ENCODE data around the gene IPO7. TPM values are rescaled to one million over a fixed set of nuclear protein-coding genes. Genes with fewer than 3 reads are reported as not detected.
A peak's percentile ranks its signal among the peaks of the same experiment; 100 is the strongest.
"Not testable (repeated sequence)": the region's sequence is repeated elsewhere in the genome, so short reads cannot be mapped to it uniquely, and the experiment has no call there.

Gene IPO7
- total RNA-seq, 1 donor from 2014 or later = 113 TPM

DNA sequence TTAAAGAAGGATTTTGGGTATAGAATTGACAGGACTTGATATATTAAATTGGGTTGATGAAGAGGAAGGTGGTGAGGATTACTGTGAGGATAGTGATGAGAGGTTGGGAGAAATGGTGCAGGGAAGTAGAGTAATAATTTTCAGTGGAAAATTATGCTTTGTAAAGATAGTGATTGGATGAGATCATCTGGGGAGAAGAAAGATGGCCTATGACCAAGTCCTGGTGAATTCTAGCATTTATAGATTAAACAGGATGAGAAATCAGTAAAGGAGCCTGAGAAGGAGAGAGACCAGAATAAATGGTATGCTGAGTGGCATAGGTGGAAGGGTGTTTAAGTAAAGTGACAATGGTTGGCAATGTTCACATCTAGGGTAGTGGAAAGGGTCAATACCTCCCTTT lies 15.0 kb downstream of the IPO7 start:
- peaks cover 2% of the 10 kb centered on the region for H3K36me3 Mint-ChIP-seq (ENCODE audit: low read depth)
- H3K4me3 Mint-ChIP-seq (ENCODE audit: unreplicated experiment) = no peak overlapping the region
- peak overlapping the region; percentile 33 for H3K27ac Mint-ChIP-seq (ENCODE audit: unreplicated experiment)
- no peak for DNase-seq (ENCODE audit: low spot score)
- no peaks in the 10 kb centered on the region for H3K9me3 Mint-ChIP-seq (ENCODE audit: low read depth)
- peaks cover 47% of the 10 kb centered on the region for H3K4me1 Mint-ChIP-seq (ENCODE audit: low read depth)
- TF ChIP-seq, protein P1, sequence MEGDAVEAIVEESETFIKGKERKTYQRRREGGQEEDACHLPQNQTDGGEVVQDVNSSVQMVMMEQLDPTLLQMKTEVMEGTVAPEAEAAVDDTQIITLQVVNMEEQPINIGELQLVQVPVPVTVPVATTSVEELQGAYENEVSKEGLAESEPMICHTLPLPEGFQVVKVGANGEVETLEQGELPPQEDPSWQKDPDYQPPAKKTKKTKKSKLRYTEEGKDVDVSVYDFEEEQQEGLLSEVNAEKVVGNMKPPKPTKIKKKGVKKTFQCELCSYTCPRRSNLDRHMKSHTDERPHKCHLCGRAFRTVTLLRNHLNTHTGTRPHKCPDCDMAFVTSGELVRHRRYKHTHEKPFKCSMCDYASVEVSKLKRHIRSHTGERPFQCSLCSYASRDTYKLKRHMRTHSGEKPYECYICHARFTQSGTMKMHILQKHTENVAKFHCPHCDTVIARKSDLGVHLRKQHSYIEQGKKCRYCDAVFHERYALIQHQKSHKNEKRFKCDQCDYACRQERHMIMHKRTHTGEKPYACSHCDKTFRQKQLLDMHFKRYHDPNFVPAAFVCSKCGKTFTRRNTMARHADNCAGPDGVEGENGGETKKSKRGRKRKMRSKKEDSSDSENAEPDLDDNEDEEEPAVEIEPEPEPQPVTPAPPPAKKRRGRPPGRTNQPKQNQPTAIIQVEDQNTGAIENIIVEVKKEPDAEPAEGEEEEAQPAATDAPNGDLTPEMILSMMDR (IDR thresholded peaks at IDR 0.05) = no peak
- H3K27me3 Mint-ChIP-seq (ENCODE audit: low read depth) = no peaks in the 10 kb centered on the region

DNA sequence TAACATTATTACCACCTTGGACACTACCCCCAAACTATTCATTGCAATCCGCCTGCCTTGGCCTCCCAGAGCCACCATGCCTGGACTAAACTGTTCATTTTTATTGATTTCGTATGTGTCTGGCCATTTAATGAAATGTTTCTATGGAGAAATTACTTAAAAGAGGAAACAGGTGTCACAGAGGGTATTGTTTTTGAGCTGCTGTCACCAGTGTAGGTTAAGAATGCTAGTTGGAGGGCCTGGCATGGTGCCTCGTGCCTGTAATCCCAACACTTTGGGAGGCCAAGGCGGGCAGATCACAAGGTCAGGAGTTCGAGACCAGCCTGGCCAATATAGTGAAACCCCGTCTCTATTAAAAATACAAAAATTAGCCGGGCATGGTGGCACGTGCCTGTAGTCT lies 17.4 kb downstream of the IPO7 start:
- H3K9me3 Mint-ChIP-seq (ENCODE audit: low read depth) = not testable (repeated sequence)

DNA sequence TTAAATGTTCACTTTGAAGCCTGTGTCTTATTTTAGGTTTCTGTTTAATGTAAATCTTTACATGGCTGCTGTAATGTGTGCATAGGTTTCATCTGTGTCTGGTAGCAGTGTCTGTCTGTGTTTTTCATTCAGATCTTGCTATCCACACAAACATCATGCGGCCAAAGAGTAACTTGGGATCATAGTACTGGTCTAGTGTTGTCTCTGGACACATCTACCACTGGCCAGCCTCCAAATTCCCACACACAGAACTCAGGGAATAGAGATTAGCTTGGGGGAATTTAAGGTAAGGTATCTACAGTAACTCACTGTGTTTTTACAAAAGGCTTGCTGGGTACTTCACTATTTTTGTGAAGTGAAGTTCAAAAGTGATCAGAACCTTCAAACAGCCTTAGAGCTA lies 44.3 kb downstream of the IPO7 start:
- H3K36me3 Mint-ChIP-seq (ENCODE audit: low read depth) = peaks cover 30% of the 10 kb centered on the region
- no peaks in the 10 kb centered on the region for H3K27me3 Mint-ChIP-seq (ENCODE audit: low read depth)
- DNase-seq (ENCODE audit: low spot score) = no peak
- no peaks in the 10 kb centered on the region for H3K9me3 Mint-ChIP-seq (ENCODE audit: low read depth)
- TF ChIP-seq, protein P1 (IDR thresholded peaks at IDR 0.05) = no peak
- no peak overlapping the region for H3K4me3 Mint-ChIP-seq (ENCODE audit: unreplicated experiment)
- H3K4me1 Mint-ChIP-seq (ENCODE audit: low read depth) = peaks cover 5% of the 10 kb centered on the region
- H3K27ac Mint-ChIP-seq (ENCODE audit: unreplicated experiment) = no peak overlapping the region

More for the DNA sequence above, 17.4 kb downstream of the IPO7 start:
- H3K27me3 Mint-ChIP-seq (ENCODE audit: low read depth); DNase-seq (ENCODE audit: low spot score); H3K4me3 Mint-ChIP-seq (ENCODE audit: unreplicated experiment); H3K36me3 Mint-ChIP-seq (ENCODE audit: low read depth); H3K27ac Mint-ChIP-seq (ENCODE audit: unreplicated experiment): not testable (repeated sequence)
- H3K4me1 Mint-ChIP-seq (ENCODE audit: low read depth) = peaks cover 35% of the 10 kb centered on the region

DNA sequence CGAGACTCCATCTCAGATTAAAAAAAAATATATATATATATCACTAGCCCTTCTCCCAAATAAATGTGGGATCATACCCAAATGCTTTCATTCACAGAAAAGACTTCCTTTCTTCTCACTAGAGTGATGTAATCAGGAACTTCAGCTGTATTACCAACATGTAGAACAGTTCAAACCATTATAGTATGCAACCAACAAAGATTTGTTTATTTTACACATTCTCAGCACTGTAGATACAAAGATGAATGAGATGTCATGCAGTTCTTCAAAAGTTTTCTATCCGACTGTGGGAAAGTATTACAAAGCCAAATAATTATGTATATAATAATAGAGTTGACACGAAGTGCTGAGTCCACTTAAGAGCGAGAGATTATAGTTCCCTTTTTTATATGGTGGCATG lies 54.2 kb downstream of the IPO7 start:
- TF ChIP-seq, protein P1 (IDR thresholded peaks at IDR 0.05) = no peak
- Mint-ChIP-seq H3K27me3 (ENCODE audit: low read depth) (no peaks in the 10 kb centered on the region), H3K4me3 (ENCODE audit: unreplicated experiment) (no peak overlapping the region), H3K27ac (ENCODE audit: unreplicated experiment) (no peak overlapping the region), H3K4me1 (ENCODE audit: low read depth) (no peaks in the 10 kb centered on the region), H3K36me3 (ENCODE audit: low read depth) (peaks cover 41% of the 10 kb centered on the region), H3K9me3 (ENCODE audit: low read depth) (no peaks in the 10 kb centered on the region)
- DNase-seq (ENCODE audit: low spot score) = no peak

DNA sequence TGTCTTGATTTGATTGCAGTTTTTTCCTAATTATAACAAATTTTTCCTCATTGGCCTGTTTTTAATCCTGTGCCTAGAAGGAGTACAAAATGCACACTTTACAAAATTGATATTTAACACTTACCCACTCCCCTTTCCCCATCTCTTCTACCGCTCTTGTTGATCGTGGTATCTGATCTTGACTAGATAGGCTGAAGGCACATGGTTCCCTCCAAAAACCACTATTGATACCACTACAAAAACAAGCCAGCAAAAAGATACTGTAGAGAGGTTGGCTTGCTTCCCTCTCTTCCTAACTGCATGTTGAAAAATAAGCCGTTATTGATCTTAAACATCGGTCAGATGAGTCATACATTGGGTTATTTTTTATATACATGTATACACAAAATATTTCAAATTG lies 61.8 kb downstream of the IPO7 start:
- H3K4me1 Mint-ChIP-seq (ENCODE audit: low read depth) = no peaks in the 10 kb centered on the region
- no peaks in the 10 kb centered on the region for H3K27me3 Mint-ChIP-seq (ENCODE audit: low read depth)
- H3K4me3 Mint-ChIP-seq (ENCODE audit: unreplicated experiment) = no peak overlapping the region
- H3K36me3 Mint-ChIP-seq (ENCODE audit: low read depth) = peaks cover 13% of the 10 kb centered on the region
- DNase-seq (ENCODE audit: low spot score) = no peak
- TF ChIP-seq, protein P1 (IDR thresholded peaks at IDR 0.05) = no peak
- no peaks in the 10 kb centered on the region for H3K9me3 Mint-ChIP-seq (ENCODE audit: low read depth)
- no peak overlapping the region for H3K27ac Mint-ChIP-seq (ENCODE audit: unreplicated experiment)

DNA sequence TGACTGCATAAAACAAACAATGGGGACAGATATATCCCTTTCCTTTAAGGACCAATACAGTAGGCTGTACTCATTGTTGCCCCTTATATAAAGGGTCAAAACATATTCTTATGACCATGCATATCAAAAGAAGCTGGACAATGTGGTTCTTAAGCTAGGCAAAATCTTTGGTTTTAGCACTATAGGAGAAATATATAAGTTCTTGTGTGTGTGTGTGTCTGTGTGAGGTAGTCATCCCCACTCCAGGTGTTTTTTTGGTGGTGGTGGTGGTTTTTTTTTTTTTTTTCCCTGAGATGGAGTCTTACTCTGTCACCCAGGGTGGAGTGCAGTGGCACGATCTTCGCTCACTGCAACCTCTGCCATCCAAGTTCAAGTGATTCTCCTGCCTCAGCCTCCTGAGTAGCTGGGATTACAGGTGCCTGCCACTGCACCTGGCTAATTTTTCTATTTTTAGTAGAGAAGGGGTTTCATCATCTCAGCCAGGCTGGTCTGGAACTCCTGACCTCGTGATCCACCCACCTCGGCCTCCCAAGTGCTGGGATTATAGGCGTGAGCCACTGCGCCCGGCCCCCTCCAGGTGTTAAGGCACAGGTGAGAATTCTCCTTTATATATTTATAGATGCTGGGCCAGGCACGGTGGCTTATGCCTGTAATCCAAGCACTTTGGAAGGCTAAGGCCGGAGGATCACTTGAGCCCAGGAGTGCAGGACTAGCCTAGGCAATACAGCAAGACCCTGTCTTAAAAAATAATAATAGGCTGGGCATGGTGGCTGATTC lies 64.3 kb downstream of the IPO7 start:
- no peak overlapping the region for H3K27ac Mint-ChIP-seq (ENCODE audit: unreplicated experiment)
- H3K4me1 Mint-ChIP-seq (ENCODE audit: low read depth) = no peaks in the 10 kb centered on the region
- DNase-seq (ENCODE audit: low spot score) = peak; percentile 47
- no peaks in the 10 kb centered on the region for H3K27me3 Mint-ChIP-seq (ENCODE audit: low read depth)
- TF ChIP-seq, protein P1 (IDR thresholded peaks at IDR 0.05) = no peak
- peaks cover 7% of the 10 kb centered on the region for H3K9me3 Mint-ChIP-seq (ENCODE audit: low read depth)
- H3K36me3 Mint-ChIP-seq (ENCODE audit: low read depth) = peaks cover 5% of the 10 kb centered on the region
- H3K4me3 Mint-ChIP-seq (ENCODE audit: unreplicated experiment) = no peak overlapping the region

DNA sequence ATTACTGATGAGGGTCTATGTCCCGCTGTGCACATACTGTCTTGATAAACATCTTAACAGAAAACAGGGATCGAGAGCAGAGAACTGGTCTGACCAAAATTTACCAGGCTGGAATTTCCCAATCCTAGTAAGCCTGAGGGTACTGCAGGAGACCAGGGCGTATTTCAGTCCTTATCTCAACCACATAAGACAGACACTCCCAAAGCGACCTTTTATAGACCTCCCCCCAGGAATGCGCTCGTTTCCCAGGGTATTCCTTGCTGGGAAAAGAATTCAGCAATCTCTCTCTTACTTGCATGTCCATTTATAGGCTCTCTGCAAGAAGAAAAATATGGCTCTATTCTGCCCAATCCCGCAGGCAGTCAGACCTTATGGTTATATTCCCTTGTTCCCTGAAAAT lies 67.6 kb downstream of the IPO7 start:
- not testable (repeated sequence) for DNase-seq (ENCODE audit: low spot score); H3K36me3 Mint-ChIP-seq (ENCODE audit: low read depth); H3K27me3 Mint-ChIP-seq (ENCODE audit: low read depth); H3K4me3 Mint-ChIP-seq (ENCODE audit: unreplicated experiment); H3K9me3 Mint-ChIP-seq (ENCODE audit: low read depth); H3K27ac Mint-ChIP-seq (ENCODE audit: unreplicated experiment); H3K4me1 Mint-ChIP-seq (ENCODE audit: low read depth)

All from chondrocyte (in vitro differentiated cells).